ENCODE measurements around the gene CDH11.

- TF ChIP-seq CTCF (IDR thresholded peaks at IDR 0.05) (no peak), POLR2A (IDR thresholded peaks at IDR 0.05) (no peak), POLR2AphosphoS5 (IDR thresholded peaks at IDR 0.05) (no peak)
Observed at GRCh38 chr16:65061935-65062518, 59.8 kb downstream of the CDH11 start.

All from breast epithelium (tissue), 3 donors.